GM12878 (cell line): ENCODE measurements around the gene ITIH1. TPM values are rescaled to one million over a fixed set of nuclear protein-coding genes. Genes with fewer than 3 reads are reported as not detected.

Source experiments
- ATAC-seq: fragments of 200-7000 bp; cut with Tn5 transposase; 3 replicates; pipeline ENCODE4 v1.9.1; 2020; ENCODE audit warnings: mild to moderate bottlenecking, moderate library complexity
- BruUV-seq: library from RNA; stranded (reverse); fragments of 400-500 nt; replicated peaks from 2 replicates; lab custom pipeline; 2021; lab: Mats Ljungman, UMichigan
- CTCF ChIA-PET: fragments of 300-600 bp; sonication (Branson Sonifier 250); formaldehyde crosslinking; extraction: SDS; loops from one replicate; lab custom pipeline; 2021; ENCODE audit warnings: inconsistent platforms; lab: Yijun Ruan, JAX
- POLR2A ChIA-PET: fragments of 350-600 bp; formaldehyde crosslinking; extraction: SDS; loops from one replicate; lab custom pipeline; 2021; ENCODE audit warnings: inconsistent platforms; lab: Charles Lee
- RAD21 ChIA-PET: fragments of 300-600 bp; sonication (Branson Sonifier 250); formaldehyde crosslinking; loops from one replicate; lab custom pipeline; 2023; ENCODE audit warnings: antibody characterized with exemption; ENCODE audit not compliant: unreplicated experiment; lab: Charles Lee
- SMC1A ChIA-PET: fragments of 300-600 bp; sonication (Branson Sonifier 250); formaldehyde crosslinking; loops from one replicate; lab custom pipeline; 2023; ENCODE audit not compliant: unreplicated experiment, uncharacterized antibody; lab: Charles Lee
- DNase-seq: peaks from one replicate; pipeline ENCODE4 v3.0.0-alpha.2; 2011; ENCODE audit warnings: low read depth, low spot score
- FAIRE-seq: peaks from 3 replicates; lab custom pipeline; 2011; peaks lifted over from hg19 to GRCh38; lab: Jason Lieb, UNC
- H2AFZ ChIP-seq: 2 replicates; pipeline ENCODE4 v1.6.0; 2011; ENCODE audit warnings: low read depth, low read length, control low read depth; ENCODE audit not compliant: control insufficient read depth
- H3K27ac ChIP-seq: 2 replicates; pipeline ENCODE4 v1.5.1; 2011; ENCODE audit warnings: control low read depth; ENCODE audit not compliant: control insufficient read depth, insufficient read depth
- H3K27me3 ChIP-seq, 2 experiments: replicated peaks in 1 of 2; 2 replicates each; pipeline versions ENCODE4 v1.6.0 to v1.6.1; 2011; ENCODE audit warnings: low read length in 1 of 2; ENCODE audit not compliant: control insufficient read depth in 2 of 2, insufficient read depth in 2 of 2
- H3K36me3 ChIP-seq, 2 experiments: 2 replicates each; pipeline ENCODE4 v1.5.1; 2011; ENCODE audit warnings: low read length in 1 of 2; ENCODE audit not compliant: control insufficient read depth in 2 of 2, insufficient read depth in 2 of 2
- H3K4me1 ChIP-seq: 2 replicates; pipeline ENCODE4 v1.6.1; 2011; ENCODE audit warnings: mild to moderate bottlenecking, low read length, moderate library complexity, mixed read lengths; ENCODE audit not compliant: control insufficient read depth, insufficient read depth
- H3K4me2 ChIP-seq: 2 replicates; pipeline ENCODE4 v1.6.0; 2011; ENCODE audit warnings: control low read depth; ENCODE audit not compliant: control insufficient read depth, insufficient read depth
- H3K4me3 ChIP-seq: fragments of 200-600 bp; sonication (generic); 2 replicates; pipeline ENCODE4 v1.5.1; 2016
- H3K79me2 ChIP-seq: 2 replicates; pipeline ENCODE4 v1.6.0; 2011; ENCODE audit warnings: low read length; ENCODE audit not compliant: control insufficient read depth, insufficient read depth
- H3K9ac ChIP-seq: 2 replicates; pipeline ENCODE4 v1.8.0; 2011; ENCODE audit warnings: low read length, control low read depth, mixed read lengths; ENCODE audit not compliant: control insufficient read depth, insufficient read depth
- H3K9me3 ChIP-seq: replicated peaks from 3 replicates; pipeline ENCODE4 v1.5.1; 2011; ENCODE audit warnings: mild to moderate bottlenecking, low read length; ENCODE audit not compliant: control insufficient read depth, insufficient read depth
- H4K20me1 ChIP-seq: 2 replicates; pipeline ENCODE4 v1.6.0; 2011; ENCODE audit not compliant: control insufficient read depth, insufficient read depth
- IKZF1 ChIP-seq: fragments of 450-650 bp; conservative IDR thresholded peaks from 2 replicates; pipeline ENCODE4 v1.6.1; 2017; ENCODE audit warnings: antibody characterized with exemption, mild to moderate bottlenecking
- IKZF2 ChIP-seq, 2 experiments: fragments of 450-650 bp; IDR thresholded peaks; 2 replicates each; pipeline ENCODE4 v1.6.1; 2017; ENCODE audit warnings: mild to moderate bottlenecking in 2 of 2, moderate library complexity in 2 of 2
- IRF4 ChIP-seq: IDR thresholded peaks from 2 replicates; pipeline ENCODE4 v1.6.1; 2011; ENCODE audit warnings: low read depth, low read length
- JUNB ChIP-seq: IDR thresholded peaks from 2 replicates; pipeline ENCODE4 v1.6.1; 2016; ENCODE audit warnings: antibody characterized with exemption, mild to moderate bottlenecking
- KAT2A ChIP-seq: conservative IDR thresholded peaks from 2 replicates; pipeline ENCODE4 v1.6.1; 2011; ENCODE audit warnings: low read depth, low read length; ENCODE audit not compliant: control insufficient read depth
- MAX ChIP-seq: IDR thresholded peaks from 2 replicates; pipeline ENCODE4 v1.6.1; 2012; ENCODE audit warnings: low read depth, low read length, improper control_type of control experiment
- PML ChIP-seq: IDR thresholded peaks from 2 replicates; pipeline ENCODE4 v1.6.1; 2012; ENCODE audit warnings: low read length, inconsistent platforms
- RAD51 ChIP-seq: fragments of 450-650 bp; IDR thresholded peaks from 2 replicates; pipeline ENCODE4 v1.6.1; 2016; ENCODE audit warnings: moderate library complexity, mild to moderate bottlenecking, inconsistent platforms
- RUNX3 ChIP-seq: IDR thresholded peaks from 2 replicates; pipeline ENCODE4 v1.6.1; 2012; ENCODE audit warnings: low read length, inconsistent platforms
- SIN3A ChIP-seq: IDR thresholded peaks from 2 replicates; pipeline ENCODE4 v1.6.1; 2012; ENCODE audit warnings: low read depth, low read length, improper control_type of control experiment
- SPI1 ChIP-seq: IDR thresholded peaks from 2 replicates; pipeline ENCODE4 v1.6.1; 2011; ENCODE audit warnings: low read depth, mild to moderate bottlenecking, low read length, moderate library complexity, borderline replicate concordance; ENCODE audit not compliant: insufficient read depth
- SREBF1 ChIP-seq: IDR thresholded peaks from 2 replicates; pipeline ENCODE4 v1.6.1; 2012; ENCODE audit warnings: mild to moderate bottlenecking, low read length
- SUZ12 ChIP-seq: fragments of 200-600 bp; sonication (generic); IDR thresholded peaks from one replicate; pipeline ENCODE4 v1.6.1; 2018; ENCODE audit warnings: antibody characterized with exemption, mild to moderate bottlenecking; ENCODE audit not compliant: unreplicated experiment
- TAF1 ChIP-seq: IDR thresholded peaks from 2 replicates; pipeline ENCODE4 v1.6.1; 2011; ENCODE audit warnings: mild to moderate bottlenecking, low read depth, low read length, borderline replicate concordance
- TBL1XR1 ChIP-seq: IDR thresholded peaks from 2 replicates; pipeline ENCODE4 v1.6.1; 2012; ENCODE audit warnings: low read depth, low read length, improper control_type of control experiment
- ZSCAN29 ChIP-seq: fragments of 450-650 bp; IDR thresholded peaks from 2 replicates; pipeline ENCODE4 v1.6.1; 2017; ENCODE audit warnings: mild to moderate bottlenecking, moderate library complexity
- WGBS: methylation state at CpG from one replicate; pipeline ENCODE4 v1.1.6; 2016; ENCODE audit warnings: low lambda C conversion rate; ENCODE audit not compliant: insufficient replicate concordance, insufficient coverage; ENCODE audit errors: missing lambda C conversion rate; 5-methylcytosine and 5-hydroxymethylcytosine counted together
- in situ Hi-C: fragments of 300-500 bp; cut with MboI; formaldehyde crosslinking; loops from 9 replicates; pipeline ENCODE4 v1.14.3; 2018; ENCODE audit warnings: mixed read lengths
- intact Hi-C: fragments of 100-400 bp; cut with micrococcal nuclease; formaldehyde crosslinking; loops from one replicate; pipeline ENCODE4 v1.14.2; 2022; ENCODE audit not compliant: unreplicated experiment
- polyA plus RNA-seq, 11 experiments: library from polyadenylated mRNA; depleted of rRNA in 4 of 11; unstranded in 6 of 11; stranded (reverse) in 5 of 11; fragments of >200 nt; fragmentation: Nextera tagmentation in 4 of 11; fragmentation: Illumina TruSeq in 1 of 11; extraction: Ambion mirVana in 4 of 11; extraction: Trizol in 1 of 11; gene quantifications; 1 replicate in 1 of 11; 2 replicates in 10 of 11; pipeline versions ENCODE4 v1.2.1 to v1.2.3, GENCODE V29; 2011 to 2016; ENCODE audit warnings: inconsistent platforms in 2 of 11, missing spikeins in 2 of 11, low read depth in 1 of 11
- total RNA-seq, 4 experiments: library from RNA; depleted of rRNA in 3 of 4; stranded (reverse); fragments of >200 nt in 3 of 4; fragmentation: Illumina TruSeq in 1 of 4; extraction: Trizol in 1 of 4; gene quantifications; 2 replicates each; pipeline versions ENCODE4 v1.2.1 to v1.2.3, GENCODE V29; 2013 to 2021
- TF ChIP-seq, protein P1 (sequence below): IDR thresholded peaks from 2 replicates; pipeline ENCODE4 v1.6.1; 2011; ENCODE audit warnings: low read depth, mild to moderate bottlenecking, low read length, moderate library complexity, borderline replicate concordance; ENCODE audit errors: extremely low read depth

The ITIH1 gene
- total and polyA plus RNA-seq, 10 of the 15 experiments (the other 5 are each of a cell fraction or from before 2014, with no cell fraction given): 0.33 to 0.64 (median 0.44) TPM; not detected in 7

GRCh38 chr3:52824037-52824436 lies 46.6 kb downstream of the ITIH1 start:
- Histone ChIP-seq H4K20me1 (no peaks in the 10 kb centered on the region), H3K4me2 (no peak overlapping the region), H3K27me3 (no peaks in the 10 kb centered on the region), H3K9ac (no peak overlapping the region), H3K27ac (no peak overlapping the region), H3K79me2 (no peaks in the 10 kb centered on the region), H3K4me1 (no peaks in the 10 kb centered on the region), H3K9me3 (no peaks in the 10 kb centered on the region), H3K36me3 (no peaks in the 10 kb centered on the region; a peak in 1 of 4 replicates), H2AFZ (no peak overlapping the region), H3K4me3 (no peak overlapping the region)
- no TSS peak for BruUV-seq
- 57% methylated on average over 10 of the region's 10 CpGs for WGBS
- ChIA-PET CTCF (interaction anchor here (0.9 to 1.2 kb wide), 2 partner anchors 26 to 82 kb away, joined by 3 read pairs; no protein-coding TSS in a partner anchor), POLR2A (interaction anchor here (0.5 kb wide), 1 partner anchor 11 kb away, joined by 8 read pairs; no protein-coding TSS in a partner anchor), RAD21 (no interaction called here), SMC1A (no interaction called here)
- intact Hi-C loops (no loop called here), in situ Hi-C loops (no loop called here)
- DNase-seq (no peak), ATAC-seq (no peak), FAIRE-seq (no peak)
- no peak for TF ChIP-seq JUNB
- no peak for TF ChIP-seq PML
- no peak for TF ChIP-seq IKZF1
- no peak for TF ChIP-seq SUZ12
- no peak for TF ChIP-seq TBL1XR1
- TF ChIP-seq TAF1: no peak
- TF ChIP-seq SIN3A: no peak
- TF ChIP-seq IKZF2 (IDR thresholded peaks at IDR 0.05): no peak
- TF ChIP-seq IRF4: no peak
- no peak for TF ChIP-seq SPI1
- TF ChIP-seq, protein P1, sequence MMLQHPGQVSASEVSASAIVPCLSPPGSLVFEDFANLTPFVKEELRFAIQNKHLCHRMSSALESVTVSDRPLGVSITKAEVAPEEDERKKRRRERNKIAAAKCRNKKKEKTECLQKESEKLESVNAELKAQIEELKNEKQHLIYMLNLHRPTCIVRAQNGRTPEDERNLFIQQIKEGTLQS: no peak
- no peak for TF ChIP-seq RAD51
- TF ChIP-seq RUNX3: no peak
- no peak for TF ChIP-seq MAX
- no peak for TF ChIP-seq ZSCAN29
- no peak for TF ChIP-seq SREBF1
- TF ChIP-seq KAT2A: no peak
